Measurements from ENCODE around the gene RBM15B.

DNA sequence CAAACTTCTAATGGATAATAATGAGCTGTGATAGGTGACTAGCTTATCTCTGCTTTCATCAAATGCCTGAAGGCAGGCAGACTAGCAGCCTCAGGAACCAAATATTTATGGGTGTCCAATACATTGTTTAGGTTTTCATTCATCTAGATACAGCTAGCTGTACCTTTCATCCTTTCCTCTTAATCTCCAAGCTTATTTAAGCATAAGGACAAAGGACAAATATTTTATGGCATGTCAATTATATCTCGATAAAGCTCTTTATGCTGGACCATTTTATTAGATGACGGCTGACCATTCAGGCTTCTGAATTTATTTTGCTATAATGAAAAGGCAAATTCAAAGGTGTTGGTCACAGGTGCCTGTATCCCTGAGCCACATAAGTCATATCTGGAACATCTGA lies 16.9 kb downstream of the RBM15B start:
- TF ChIP-seq, protein P1, sequence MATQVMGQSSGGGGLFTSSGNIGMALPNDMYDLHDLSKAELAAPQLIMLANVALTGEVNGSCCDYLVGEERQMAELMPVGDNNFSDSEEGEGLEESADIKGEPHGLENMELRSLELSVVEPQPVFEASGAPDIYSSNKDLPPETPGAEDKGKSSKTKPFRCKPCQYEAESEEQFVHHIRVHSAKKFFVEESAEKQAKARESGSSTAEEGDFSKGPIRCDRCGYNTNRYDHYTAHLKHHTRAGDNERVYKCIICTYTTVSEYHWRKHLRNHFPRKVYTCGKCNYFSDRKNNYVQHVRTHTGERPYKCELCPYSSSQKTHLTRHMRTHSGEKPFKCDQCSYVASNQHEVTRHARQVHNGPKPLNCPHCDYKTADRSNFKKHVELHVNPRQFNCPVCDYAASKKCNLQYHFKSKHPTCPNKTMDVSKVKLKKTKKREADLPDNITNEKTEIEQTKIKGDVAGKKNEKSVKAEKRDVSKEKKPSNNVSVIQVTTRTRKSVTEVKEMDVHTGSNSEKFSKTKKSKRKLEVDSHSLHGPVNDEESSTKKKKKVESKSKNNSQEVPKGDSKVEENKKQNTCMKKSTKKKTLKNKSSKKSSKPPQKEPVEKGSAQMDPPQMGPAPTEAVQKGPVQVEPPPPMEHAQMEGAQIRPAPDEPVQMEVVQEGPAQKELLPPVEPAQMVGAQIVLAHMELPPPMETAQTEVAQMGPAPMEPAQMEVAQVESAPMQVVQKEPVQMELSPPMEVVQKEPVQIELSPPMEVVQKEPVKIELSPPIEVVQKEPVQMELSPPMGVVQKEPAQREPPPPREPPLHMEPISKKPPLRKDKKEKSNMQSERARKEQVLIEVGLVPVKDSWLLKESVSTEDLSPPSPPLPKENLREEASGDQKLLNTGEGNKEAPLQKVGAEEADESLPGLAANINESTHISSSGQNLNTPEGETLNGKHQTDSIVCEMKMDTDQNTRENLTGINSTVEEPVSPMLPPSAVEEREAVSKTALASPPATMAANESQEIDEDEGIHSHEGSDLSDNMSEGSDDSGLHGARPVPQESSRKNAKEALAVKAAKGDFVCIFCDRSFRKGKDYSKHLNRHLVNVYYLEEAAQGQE (IDR thresholded peaks at IDR 0.05), result no peak
- TF ChIP-seq, protein P2, sequence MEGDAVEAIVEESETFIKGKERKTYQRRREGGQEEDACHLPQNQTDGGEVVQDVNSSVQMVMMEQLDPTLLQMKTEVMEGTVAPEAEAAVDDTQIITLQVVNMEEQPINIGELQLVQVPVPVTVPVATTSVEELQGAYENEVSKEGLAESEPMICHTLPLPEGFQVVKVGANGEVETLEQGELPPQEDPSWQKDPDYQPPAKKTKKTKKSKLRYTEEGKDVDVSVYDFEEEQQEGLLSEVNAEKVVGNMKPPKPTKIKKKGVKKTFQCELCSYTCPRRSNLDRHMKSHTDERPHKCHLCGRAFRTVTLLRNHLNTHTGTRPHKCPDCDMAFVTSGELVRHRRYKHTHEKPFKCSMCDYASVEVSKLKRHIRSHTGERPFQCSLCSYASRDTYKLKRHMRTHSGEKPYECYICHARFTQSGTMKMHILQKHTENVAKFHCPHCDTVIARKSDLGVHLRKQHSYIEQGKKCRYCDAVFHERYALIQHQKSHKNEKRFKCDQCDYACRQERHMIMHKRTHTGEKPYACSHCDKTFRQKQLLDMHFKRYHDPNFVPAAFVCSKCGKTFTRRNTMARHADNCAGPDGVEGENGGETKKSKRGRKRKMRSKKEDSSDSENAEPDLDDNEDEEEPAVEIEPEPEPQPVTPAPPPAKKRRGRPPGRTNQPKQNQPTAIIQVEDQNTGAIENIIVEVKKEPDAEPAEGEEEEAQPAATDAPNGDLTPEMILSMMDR (IDR thresholded peaks at IDR 0.05), result no peak
- TF ChIP-seq CEBPB (IDR thresholded peaks at IDR 0.05), result no peak

Data from A549 (cell line).